Thoracic aorta (tissue), 2 donors: ENCODE data around the gene CADPS. TPM values are rescaled to one million over a fixed set of nuclear protein-coding genes. Genes with fewer than 3 reads are reported as not detected.

Experiments used
- ATAC-seq: fragments of 150-250 bp; one replicate; pipeline ENCODE4 v1.8.0; 2017; ENCODE audit warnings: low read depth; ENCODE audit not compliant: insufficient number of reproducible peaks, low FRiP score
- DNase-seq: peaks from one replicate; pipeline ENCODE4 v3.0.0-alpha.2; 2020; ENCODE audit warnings: low spot score
- H3K27ac ChIP-seq, 2 donors: fragments of 200-600 bp; sonication (generic); 1 replicate in 1 of 2; 2 replicates in 1 of 2; pipeline ENCODE4 v1.5.1; 2016; ENCODE audit warnings: mild to moderate bottlenecking in 2 of 2, moderate library complexity in 2 of 2
- H3K27me3 ChIP-seq: fragments of 200-600 bp; sonication (generic); replicated peaks from 2 replicates; pipeline ENCODE4 v1.6.0; 2016; ENCODE audit warnings: mild to moderate bottlenecking; ENCODE audit not compliant: insufficient read depth
- H3K36me3 ChIP-seq: fragments of 200-600 bp; sonication (generic); one replicate; pipeline ENCODE4 v1.5.1; 2016
- H3K4me1 ChIP-seq, 2 donors: fragments of 200-600 bp; sonication (generic); 1 replicate in 1 of 2; 2 replicates in 1 of 2; pipeline versions ENCODE4 v1.5.1 to v1.6.0; 2016; ENCODE audit warnings: low read depth in 2 of 2, mild to moderate bottlenecking in 1 of 2; ENCODE audit not compliant: control insufficient read depth in 1 of 2
- H3K4me3 ChIP-seq: fragments of 200-600 bp; sonication (generic); 2 replicates; pipeline ENCODE4 v1.5.1; 2016; ENCODE audit warnings: mild to moderate bottlenecking
- H3K9me3 ChIP-seq: fragments of 200-600 bp; sonication (generic); 2 replicates; pipeline ENCODE4 v1.5.1; 2016
- total RNA-seq, 2 donors: library from RNA; depleted of rRNA; stranded (reverse); fragments of >200 nt; gene quantifications; one replicate each; pipeline versions ENCODE4 v1.1.0 to v1.2.3, GENCODE V29; 2016
- TF ChIP-seq, protein P1 (sequence below): fragments of 200-600 bp; sonication (generic); IDR thresholded peaks from one replicate; pipeline ENCODE4 v1.5.1; 2019; ENCODE audit warnings: antibody characterized with exemption

CADPS gene
- total RNA-seq, 2 donors from 2014 or later, result 0.14 to 7.2 TPM

DNA sequence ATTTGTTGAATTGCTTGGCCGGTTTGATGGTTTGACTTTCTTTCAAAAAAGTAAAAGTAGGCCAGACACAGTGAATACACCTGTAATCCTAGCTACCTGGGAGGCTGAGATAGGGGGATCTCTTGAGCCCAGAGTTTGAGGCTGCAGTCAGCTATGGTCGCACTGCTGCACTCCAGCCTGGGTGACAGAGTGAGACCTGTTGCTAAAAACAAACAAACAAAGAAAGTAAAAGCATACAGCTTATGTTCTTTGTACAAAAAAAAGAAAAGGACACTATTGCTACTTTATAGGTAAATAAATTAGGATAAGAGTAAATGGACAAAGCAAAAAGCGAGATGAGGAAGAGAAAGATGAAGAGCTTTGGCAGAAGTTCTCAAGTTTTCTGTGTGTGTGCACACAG lies 488.0 kb downstream of the CADPS start:
- ATAC-seq (no peak), DNase-seq (no peak)
- Histone ChIP-seq H3K27me3 (no peaks in the 10 kb centered on the region), H3K9me3 (no peaks in the 10 kb centered on the region), H3K36me3 (no peaks in the 10 kb centered on the region), H3K4me1 (no peaks in the 10 kb centered on the region), H3K27ac (no peak overlapping the region), H3K4me3 (no peak overlapping the region)
- TF ChIP-seq, protein P1, sequence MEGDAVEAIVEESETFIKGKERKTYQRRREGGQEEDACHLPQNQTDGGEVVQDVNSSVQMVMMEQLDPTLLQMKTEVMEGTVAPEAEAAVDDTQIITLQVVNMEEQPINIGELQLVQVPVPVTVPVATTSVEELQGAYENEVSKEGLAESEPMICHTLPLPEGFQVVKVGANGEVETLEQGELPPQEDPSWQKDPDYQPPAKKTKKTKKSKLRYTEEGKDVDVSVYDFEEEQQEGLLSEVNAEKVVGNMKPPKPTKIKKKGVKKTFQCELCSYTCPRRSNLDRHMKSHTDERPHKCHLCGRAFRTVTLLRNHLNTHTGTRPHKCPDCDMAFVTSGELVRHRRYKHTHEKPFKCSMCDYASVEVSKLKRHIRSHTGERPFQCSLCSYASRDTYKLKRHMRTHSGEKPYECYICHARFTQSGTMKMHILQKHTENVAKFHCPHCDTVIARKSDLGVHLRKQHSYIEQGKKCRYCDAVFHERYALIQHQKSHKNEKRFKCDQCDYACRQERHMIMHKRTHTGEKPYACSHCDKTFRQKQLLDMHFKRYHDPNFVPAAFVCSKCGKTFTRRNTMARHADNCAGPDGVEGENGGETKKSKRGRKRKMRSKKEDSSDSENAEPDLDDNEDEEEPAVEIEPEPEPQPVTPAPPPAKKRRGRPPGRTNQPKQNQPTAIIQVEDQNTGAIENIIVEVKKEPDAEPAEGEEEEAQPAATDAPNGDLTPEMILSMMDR, result no peak

- Histone ChIP-seq H3K4me3 (no peak overlapping the region), H3K36me3 (no peaks in the 10 kb centered on the region), H3K9me3 (no peaks in the 10 kb centered on the region), H3K27me3 (peaks cover 6% of the 10 kb centered on the region), H3K27ac (no peak overlapping the region), H3K4me1 (peaks cover 7 to 13% of the 10 kb centered on the region in 2 donors)
- TF ChIP-seq, protein P1, result no peak
- no peak for ATAC-seq
- DNase-seq, result no peak
These were observed 495.9 kb downstream of the CADPS start for GRCh38 chr3:62379321-62379798.

GRCh38 chr3:62378921-62379320 lies 496.3 kb downstream of the CADPS start:
- TF ChIP-seq, protein P1, result no peak
- Histone ChIP-seq H3K4me1 (peaks cover 11 to 16% of the 10 kb centered on the region in 2 donors), H3K27ac (no peak overlapping the region), H3K36me3 (no peaks in the 10 kb centered on the region), H3K27me3 (peaks cover 6% of the 10 kb centered on the region), H3K9me3 (no peaks in the 10 kb centered on the region), H3K4me3 (no peak overlapping the region)
- no peak for ATAC-seq
- no peak for DNase-seq

DNA sequence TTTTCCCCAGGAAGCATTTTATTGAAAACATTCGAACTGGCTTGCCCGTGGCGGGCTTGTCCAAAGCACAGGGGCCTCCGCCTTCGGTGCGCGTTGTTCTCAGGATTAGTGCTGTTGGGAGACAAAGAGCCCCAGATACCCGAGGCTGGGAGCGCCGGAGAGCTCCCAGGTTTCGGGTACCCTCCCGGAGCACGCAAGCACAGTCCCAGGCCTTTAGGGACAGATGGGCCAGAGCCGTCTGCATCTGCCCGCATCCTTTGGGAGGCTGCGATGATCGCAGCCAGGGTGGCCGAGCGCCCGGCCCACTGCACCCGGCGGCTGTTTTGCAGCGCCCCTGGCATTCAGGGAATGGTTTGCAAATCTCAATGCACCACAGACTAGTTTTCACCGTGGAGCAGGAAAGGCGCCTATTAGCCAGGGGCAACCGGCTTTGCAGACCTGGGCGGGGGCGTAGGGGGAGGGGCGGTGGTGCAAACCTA lies 496.9 kb downstream of the CADPS start:
- peaks cover 6% of the 10 kb centered on the region for H3K27me3 ChIP-seq
- H3K9me3 ChIP-seq, result no peaks in the 10 kb centered on the region
- H3K36me3 ChIP-seq, result no peaks in the 10 kb centered on the region
- H3K27ac ChIP-seq, result no peak overlapping the region
- DNase-seq (no peak), ATAC-seq (no peak)
- H3K4me1 ChIP-seq, result peaks cover 13 to 22% of the 10 kb centered on the region in 2 donors
- no peak overlapping the region for H3K4me3 ChIP-seq
- TF ChIP-seq, protein P1, result no peak

GRCh38 chr3:62376906-62377877 lies 498.0 kb downstream of the CADPS start:
- no peak overlapping the region for H3K27ac ChIP-seq

More at GRCh38 chr3:62376906-62377877, 498.0 kb downstream of the CADPS start:
- peaks cover 13 to 32% of the 10 kb centered on the region in 2 donors for H3K4me1 ChIP-seq
- TF ChIP-seq, protein P1, result no peak
- no peak for ATAC-seq
- H3K9me3 ChIP-seq, result no peaks in the 10 kb centered on the region
- DNase-seq, result no peak
- no peaks in the 10 kb centered on the region for H3K36me3 ChIP-seq
- H3K27me3 ChIP-seq, result peaks cover 11% of the 10 kb centered on the region
- H3K4me3 ChIP-seq, result no peak overlapping the region
